ENCODE measurements around the gene PRRT3. TPM values are rescaled to one million over a fixed set of nuclear protein-coding genes. Genes with fewer than 3 reads are reported as not detected.
A peak's percentile ranks its signal among the peaks of the same experiment; 100 is the strongest.

Gene PRRT3
- total RNA-seq, 2 donors from 2014 or later = 5.8 to 5.9 TPM

GRCh38 chr3:9930804-9931418 lies 21.3 kb downstream of the PRRT3 start:
- Mint-ChIP-seq H3K27me3 (no peaks in the 10 kb centered on the region), H3K27ac (peak overlapping the region; percentile 85), H3K36me3 (ENCODE audit: low read depth) (peaks cover 4% of the 10 kb centered on the region), H3K4me3 (peak overlapping the region; percentile 50), H3K4me1 (peaks cover 32% of the 10 kb centered on the region)
- no peak for DNase-seq
- no peak for ATAC-seq
- H3K9me3 ChIP-seq (ENCODE audit: control insufficient read depth, low read length, poor library complexity, severe bottlenecking) = no peaks in the 10 kb centered on the region

- Mint-ChIP-seq H3K4me3 (no peak overlapping the region), H3K36me3 (ENCODE audit: low read depth) (peaks cover 2% of the 10 kb centered on the region), H3K27ac (no peak overlapping the region), H3K4me1 (peaks cover 11% of the 10 kb centered on the region), H3K27me3 (no peaks in the 10 kb centered on the region)
- DNase-seq (no peak), ATAC-seq (no peak)
- H3K9me3 ChIP-seq (ENCODE audit: control insufficient read depth, low read length, poor library complexity, severe bottlenecking) = no peaks in the 10 kb centered on the region
Observed at GRCh38 chr3:9928158-9928557, 24.1 kb downstream of the PRRT3 start.

- Mint-ChIP-seq H3K36me3 (ENCODE audit: low read depth) (peaks cover 3% of the 10 kb centered on the region), H3K27me3 (no peaks in the 10 kb centered on the region), H3K4me1 (no peaks in the 10 kb centered on the region), H3K4me3 (no peak overlapping the region), H3K27ac (no peak overlapping the region)
- no peaks in the 10 kb centered on the region for H3K9me3 ChIP-seq (ENCODE audit: control insufficient read depth, low read length, poor library complexity, severe bottlenecking)
- no peak for ATAC-seq
- DNase-seq = no peak
Observed at GRCh38 chr3:9918261-9919038, 33.8 kb downstream of the PRRT3 start.

GRCh38 chr3:9917820-9918219 lies 34.4 kb downstream of the PRRT3 start:
- H3K27me3 Mint-ChIP-seq = no peaks in the 10 kb centered on the region
- no peaks in the 10 kb centered on the region for H3K4me1 Mint-ChIP-seq
- peaks cover 3% of the 10 kb centered on the region for H3K36me3 Mint-ChIP-seq (ENCODE audit: low read depth)
- DNase-seq (no peak), ATAC-seq (no peak)
- peak overlapping the region; percentile 33 for H3K4me3 Mint-ChIP-seq
- H3K27ac Mint-ChIP-seq = no peak overlapping the region
- no peaks in the 10 kb centered on the region for H3K9me3 ChIP-seq (ENCODE audit: control insufficient read depth, low read length, poor library complexity, severe bottlenecking)

GRCh38 chr3:9916734-9917680 lies 35.2 kb downstream of the PRRT3 start, which contains the start of gene IL17RC:
Gene IL17RC (plus strand): TSS chr3:9917098. CDS start chr3:9917316, 218 bp downstream.
- H3K9me3 ChIP-seq (ENCODE audit: control insufficient read depth, low read length, poor library complexity, severe bottlenecking) = no peaks in the 10 kb centered on the region
- DNase-seq (no peak), ATAC-seq (no peak)
- H3K36me3 Mint-ChIP-seq (ENCODE audit: low read depth) = peaks cover 2% of the 10 kb centered on the region
- no peak within 1 kb of the TSS for H3K27ac Mint-ChIP-seq
- H3K27me3 Mint-ChIP-seq = no peaks in the 10 kb centered on the region
- peak within 1 kb of the TSS; percentile 82 for H3K4me3 Mint-ChIP-seq
- H3K4me1 Mint-ChIP-seq = peaks cover 8% of the 10 kb centered on the region

DNA sequence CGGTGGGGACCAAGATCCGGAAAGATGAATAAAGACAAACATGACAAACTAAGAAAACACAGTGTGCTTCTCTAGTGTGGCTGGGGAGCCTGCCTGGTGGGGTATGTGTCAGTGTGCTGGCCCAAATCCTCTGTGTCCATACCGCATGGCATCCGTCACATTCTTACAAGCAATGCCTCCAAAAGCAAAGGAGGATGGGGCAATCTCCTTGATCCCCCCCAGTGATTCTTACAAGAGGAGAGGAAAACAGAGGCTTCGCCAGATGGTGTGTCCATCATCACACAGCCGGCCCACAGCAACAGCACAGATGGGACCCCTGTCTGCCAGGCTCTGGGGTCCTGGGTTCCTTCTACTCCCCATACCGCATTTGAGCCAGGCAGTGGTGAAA lies 35.9 kb downstream of the PRRT3 start:
- H3K9me3 ChIP-seq (ENCODE audit: control insufficient read depth, low read length, poor library complexity, severe bottlenecking) = no peaks in the 10 kb centered on the region
- Mint-ChIP-seq H3K36me3 (ENCODE audit: low read depth) (peaks cover 2% of the 10 kb centered on the region), H3K27ac (no peak overlapping the region), H3K4me1 (peaks cover 11% of the 10 kb centered on the region), H3K27me3 (no peaks in the 10 kb centered on the region), H3K4me3 (peak overlapping the region; percentile 82)
- no peak for DNase-seq
- ATAC-seq = no peak

GRCh38 chr3:9915254-9916141 lies 36.7 kb downstream of the PRRT3 start:
- DNase-seq (peak in 2 of 3 donors; percentile 15 to 25), ATAC-seq (peak; percentile 43)
- no peaks in the 10 kb centered on the region for H3K27me3 Mint-ChIP-seq
- H3K9me3 ChIP-seq (ENCODE audit: control insufficient read depth, low read length, poor library complexity, severe bottlenecking) = no peaks in the 10 kb centered on the region
- H3K4me1 Mint-ChIP-seq = peaks cover 14% of the 10 kb centered on the region
- H3K4me3 Mint-ChIP-seq = peak overlapping the region; percentile 82
- no peak overlapping the region for H3K27ac Mint-ChIP-seq
- H3K36me3 Mint-ChIP-seq (ENCODE audit: low read depth) = peaks cover 2% of the 10 kb centered on the region

DNA sequence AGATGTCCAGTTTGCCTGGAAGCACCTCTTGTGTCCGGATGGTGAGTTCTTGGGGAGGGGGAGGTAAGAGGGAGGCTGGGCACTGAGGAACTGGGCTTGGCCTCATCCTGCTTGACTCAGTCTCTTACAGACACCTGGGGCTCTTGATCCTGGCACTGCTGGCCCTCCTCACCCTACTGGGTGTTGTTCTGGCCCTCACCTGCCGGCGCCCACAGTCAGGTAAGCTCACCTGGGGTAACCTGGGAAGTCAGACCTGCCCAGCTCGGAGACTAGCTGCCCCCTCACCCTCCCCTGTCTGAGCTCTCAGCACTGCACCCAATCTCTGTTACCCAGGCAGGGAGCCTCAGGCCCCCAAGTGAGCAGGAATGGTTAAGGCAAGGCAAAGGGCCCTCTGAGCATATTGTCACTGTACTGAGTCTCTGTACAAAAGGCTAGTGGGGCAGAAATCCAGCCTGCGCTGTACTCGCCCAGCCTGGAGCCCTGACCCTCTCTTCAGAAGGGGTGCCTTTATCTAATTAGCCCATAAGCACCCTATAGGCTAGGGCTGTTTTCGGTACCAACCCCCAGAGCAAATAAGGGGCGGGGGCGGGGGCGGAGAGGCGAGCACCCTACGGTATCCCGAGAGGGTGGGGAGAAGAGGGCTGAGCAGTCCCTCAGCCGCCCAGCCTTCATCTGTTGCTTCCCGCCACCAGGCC lies 37.5 kb downstream of the PRRT3 start:
- Mint-ChIP-seq H3K27ac (no peak overlapping the region), H3K4me1 (peaks cover 16% of the 10 kb centered on the region), H3K27me3 (no peaks in the 10 kb centered on the region), H3K36me3 (ENCODE audit: low read depth) (peaks cover 4% of the 10 kb centered on the region), H3K4me3 (peak overlapping the region; percentile 82)
- H3K9me3 ChIP-seq (ENCODE audit: control insufficient read depth, low read length, poor library complexity, severe bottlenecking) = no peaks in the 10 kb centered on the region
- ATAC-seq = no peak
- no peak for DNase-seq

DNA sequence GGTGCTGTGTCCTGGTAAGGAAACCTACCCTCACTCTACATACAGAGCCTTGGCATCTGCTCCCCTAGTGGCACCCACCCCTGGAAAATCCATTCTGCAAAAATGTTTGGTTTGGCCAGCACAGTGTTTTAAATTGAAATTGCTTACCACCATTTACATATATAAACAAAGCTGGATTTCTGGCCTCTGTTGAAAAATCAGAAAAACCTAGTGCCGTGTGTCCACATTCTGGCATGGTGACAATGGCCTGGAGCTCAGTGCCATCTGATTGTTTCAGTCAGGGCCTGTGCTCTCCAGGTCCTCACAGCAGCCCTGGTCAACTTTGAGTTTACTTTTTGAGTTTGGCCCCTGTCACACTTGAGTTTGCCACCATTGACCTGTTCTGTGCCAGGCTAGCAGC lies 38.2 kb downstream of the PRRT3 start:
- ATAC-seq (no peak), DNase-seq (no peak)
- Mint-ChIP-seq H3K4me3 (no peak overlapping the region), H3K27me3 (no peaks in the 10 kb centered on the region), H3K4me1 (peaks cover 23% of the 10 kb centered on the region), H3K36me3 (ENCODE audit: low read depth) (peaks cover 7% of the 10 kb centered on the region), H3K27ac (no peak overlapping the region)
- H3K9me3 ChIP-seq (ENCODE audit: control insufficient read depth, low read length, poor library complexity, severe bottlenecking) = no peaks in the 10 kb centered on the region

- peaks cover 7% of the 10 kb centered on the region for H3K36me3 Mint-ChIP-seq (ENCODE audit: low read depth)
- DNase-seq = no peak
- H3K9me3 ChIP-seq (ENCODE audit: control insufficient read depth, low read length, poor library complexity, severe bottlenecking) = no peaks in the 10 kb centered on the region
- H3K27me3 Mint-ChIP-seq = no peaks in the 10 kb centered on the region
- no peak overlapping the region for H3K27ac Mint-ChIP-seq
- peaks cover 24% of the 10 kb centered on the region for H3K4me1 Mint-ChIP-seq
- peak overlapping the region; percentile 52 for H3K4me3 Mint-ChIP-seq
- ATAC-seq = no peak
Observed at GRCh38 chr3:9913601-9914000, 38.6 kb downstream of the PRRT3 start.

DNA sequence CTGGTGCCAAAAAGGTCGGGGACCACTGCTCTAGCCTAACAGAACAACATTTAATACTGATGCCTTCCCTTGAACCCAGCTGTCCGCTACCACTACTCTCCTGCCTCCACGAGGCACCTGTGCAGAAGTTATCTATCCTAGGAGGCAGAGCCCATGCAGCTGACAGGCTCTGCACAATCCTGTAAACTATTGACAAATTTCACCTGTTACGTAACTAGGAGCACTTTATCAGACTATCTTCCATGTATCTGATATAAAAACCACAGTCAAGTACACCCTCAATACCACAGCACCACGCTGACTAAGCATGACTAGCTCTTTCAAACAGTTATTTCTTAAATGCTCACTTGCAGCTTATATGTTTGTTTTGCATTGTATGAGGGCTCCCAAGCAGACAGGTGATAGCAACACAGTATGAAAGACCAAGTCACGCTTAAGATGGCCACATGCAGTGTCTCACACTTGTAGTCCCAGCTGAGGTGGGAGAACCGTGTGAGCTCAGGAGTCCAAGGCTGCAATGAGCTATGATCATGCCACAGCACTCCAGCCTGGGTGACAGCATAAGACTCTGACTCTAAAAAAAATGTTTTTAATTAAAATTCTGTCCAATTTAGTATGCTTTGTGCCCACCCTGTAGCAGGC lies 39.8 kb downstream of the PRRT3 start:
- Mint-ChIP-seq H3K27me3 (no peaks in the 10 kb centered on the region), H3K4me3 (peak overlapping the region; percentile 81), H3K36me3 (ENCODE audit: low read depth) (peaks cover 7% of the 10 kb centered on the region), H3K4me1 (peaks cover 29% of the 10 kb centered on the region), H3K27ac (peak overlapping the region; percentile 49)
- DNase-seq = no peak
- ATAC-seq = peak; percentile 73
- no peaks in the 10 kb centered on the region for H3K9me3 ChIP-seq (ENCODE audit: control insufficient read depth, low read length, poor library complexity, severe bottlenecking)
